AG09319 (cell line): ENCODE data around the gene UNC5A.

Experiments used
- DNase-seq: peaks from one replicate; pipeline ENCODE4 v3.0.0-alpha.2; 2010; ENCODE audit warnings: low read depth; ENCODE audit errors: extremely low read depth
- TF ChIP-seq, protein P1 (sequence below): IDR thresholded peaks from 2 replicates; pipeline ENCODE4 v1.5.1; 2011; ENCODE audit warnings: low read depth, mild to moderate bottlenecking, inconsistent platforms, low read length, moderate library complexity

Gene UNC5A

DNA sequence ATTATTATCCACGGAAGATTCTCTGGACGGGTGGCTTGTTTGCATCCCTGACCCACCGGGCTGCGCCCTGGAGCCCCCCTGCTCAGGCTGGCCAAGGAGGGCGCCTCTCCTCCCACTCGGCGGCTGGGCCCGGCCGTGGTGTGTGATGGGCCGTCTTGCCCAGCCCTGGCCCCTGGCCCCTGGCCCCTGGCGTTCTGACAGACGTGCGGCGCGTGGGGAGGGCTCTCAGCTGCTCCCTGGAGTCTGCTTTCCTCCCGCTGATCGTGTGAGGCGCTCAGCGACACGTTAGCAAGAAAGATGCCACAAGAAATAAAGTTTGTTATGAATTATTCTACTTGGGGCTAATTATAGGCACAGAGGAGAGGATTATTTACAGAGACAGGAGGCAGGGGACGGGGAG is 33.3 kb downstream of the UNC5A start:
- DNase-seq = no peak
- TF ChIP-seq, protein P1, sequence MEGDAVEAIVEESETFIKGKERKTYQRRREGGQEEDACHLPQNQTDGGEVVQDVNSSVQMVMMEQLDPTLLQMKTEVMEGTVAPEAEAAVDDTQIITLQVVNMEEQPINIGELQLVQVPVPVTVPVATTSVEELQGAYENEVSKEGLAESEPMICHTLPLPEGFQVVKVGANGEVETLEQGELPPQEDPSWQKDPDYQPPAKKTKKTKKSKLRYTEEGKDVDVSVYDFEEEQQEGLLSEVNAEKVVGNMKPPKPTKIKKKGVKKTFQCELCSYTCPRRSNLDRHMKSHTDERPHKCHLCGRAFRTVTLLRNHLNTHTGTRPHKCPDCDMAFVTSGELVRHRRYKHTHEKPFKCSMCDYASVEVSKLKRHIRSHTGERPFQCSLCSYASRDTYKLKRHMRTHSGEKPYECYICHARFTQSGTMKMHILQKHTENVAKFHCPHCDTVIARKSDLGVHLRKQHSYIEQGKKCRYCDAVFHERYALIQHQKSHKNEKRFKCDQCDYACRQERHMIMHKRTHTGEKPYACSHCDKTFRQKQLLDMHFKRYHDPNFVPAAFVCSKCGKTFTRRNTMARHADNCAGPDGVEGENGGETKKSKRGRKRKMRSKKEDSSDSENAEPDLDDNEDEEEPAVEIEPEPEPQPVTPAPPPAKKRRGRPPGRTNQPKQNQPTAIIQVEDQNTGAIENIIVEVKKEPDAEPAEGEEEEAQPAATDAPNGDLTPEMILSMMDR = no peak

DNA sequence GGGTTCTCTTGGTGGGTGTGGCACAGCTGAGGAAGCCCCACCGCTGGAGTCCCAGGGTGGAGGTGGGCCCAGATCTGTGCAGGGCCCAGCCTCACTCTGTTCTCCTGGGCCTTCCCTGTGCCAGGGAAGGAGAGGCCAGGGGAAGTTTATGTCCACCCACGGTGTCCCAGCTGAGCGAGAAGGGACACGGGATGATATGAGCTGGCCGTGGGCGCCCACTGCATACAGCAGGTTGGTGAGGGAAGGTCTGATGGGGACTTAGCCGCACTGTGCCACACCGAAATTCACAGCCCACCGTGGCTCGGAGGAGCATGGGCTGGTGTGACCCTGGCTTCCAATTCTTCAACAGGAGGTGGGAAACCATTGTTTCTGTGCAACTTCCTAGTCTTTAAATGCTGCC is 33.9 kb downstream of the UNC5A start:
- DNase-seq = no peak
- TF ChIP-seq, protein P1 = no peak

DNA sequence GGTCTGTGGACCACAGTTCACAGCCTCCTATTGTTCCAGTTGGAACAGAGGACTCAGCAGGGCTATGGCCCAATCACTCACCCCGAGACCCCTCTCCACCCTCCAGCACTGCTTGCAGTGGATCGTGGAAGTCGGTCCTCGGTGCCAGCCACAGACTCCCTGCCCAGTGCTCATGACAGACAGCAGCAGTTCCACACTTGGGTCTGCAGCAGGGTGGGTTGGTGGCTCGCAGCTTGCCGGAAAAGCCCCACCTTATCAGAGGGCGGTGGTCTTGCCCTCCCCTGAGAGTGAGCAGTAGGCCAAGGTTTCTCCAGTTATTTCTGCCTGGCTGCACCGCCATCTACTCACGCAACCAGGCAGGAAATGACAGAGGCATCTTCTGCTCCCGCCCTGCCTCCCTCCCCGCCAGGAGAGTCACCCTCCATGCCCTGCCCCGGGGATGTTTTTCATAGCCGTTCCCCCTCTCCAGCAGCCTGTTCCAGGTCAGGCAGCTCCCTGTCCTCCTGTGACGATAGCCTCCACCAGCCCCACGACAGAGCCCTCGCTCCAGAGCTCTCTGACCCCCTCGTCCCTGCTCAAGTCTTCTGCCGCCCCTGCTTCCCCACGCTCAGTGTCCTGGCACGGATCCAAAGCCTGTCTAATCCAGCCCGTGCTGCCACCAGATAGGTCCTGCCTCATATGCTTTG is 34.5 kb downstream of the UNC5A start:
- no peak for DNase-seq

DNA sequence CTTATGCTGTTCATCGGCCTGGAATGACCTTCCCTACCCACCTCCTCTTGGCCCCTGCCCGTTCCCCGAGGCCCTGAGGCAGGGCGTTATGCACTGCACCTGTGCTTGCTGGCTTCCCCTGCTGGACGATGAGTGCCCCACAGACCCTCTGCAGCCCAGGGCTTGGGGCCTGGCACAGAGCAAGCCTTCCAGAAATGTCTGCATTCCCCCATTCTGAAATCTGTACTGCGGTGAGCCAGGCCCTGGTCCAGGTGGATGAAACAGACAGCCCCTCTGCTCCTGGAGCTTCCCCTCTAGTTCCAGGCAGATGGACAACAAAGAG is 35.0 kb downstream of the UNC5A start:
- no peak for DNase-seq
- TF ChIP-seq, protein P1 = no peak

More for the DNA sequence above, 34.5 kb downstream of the UNC5A start:
- TF ChIP-seq, protein P1 = no peak

DNA sequence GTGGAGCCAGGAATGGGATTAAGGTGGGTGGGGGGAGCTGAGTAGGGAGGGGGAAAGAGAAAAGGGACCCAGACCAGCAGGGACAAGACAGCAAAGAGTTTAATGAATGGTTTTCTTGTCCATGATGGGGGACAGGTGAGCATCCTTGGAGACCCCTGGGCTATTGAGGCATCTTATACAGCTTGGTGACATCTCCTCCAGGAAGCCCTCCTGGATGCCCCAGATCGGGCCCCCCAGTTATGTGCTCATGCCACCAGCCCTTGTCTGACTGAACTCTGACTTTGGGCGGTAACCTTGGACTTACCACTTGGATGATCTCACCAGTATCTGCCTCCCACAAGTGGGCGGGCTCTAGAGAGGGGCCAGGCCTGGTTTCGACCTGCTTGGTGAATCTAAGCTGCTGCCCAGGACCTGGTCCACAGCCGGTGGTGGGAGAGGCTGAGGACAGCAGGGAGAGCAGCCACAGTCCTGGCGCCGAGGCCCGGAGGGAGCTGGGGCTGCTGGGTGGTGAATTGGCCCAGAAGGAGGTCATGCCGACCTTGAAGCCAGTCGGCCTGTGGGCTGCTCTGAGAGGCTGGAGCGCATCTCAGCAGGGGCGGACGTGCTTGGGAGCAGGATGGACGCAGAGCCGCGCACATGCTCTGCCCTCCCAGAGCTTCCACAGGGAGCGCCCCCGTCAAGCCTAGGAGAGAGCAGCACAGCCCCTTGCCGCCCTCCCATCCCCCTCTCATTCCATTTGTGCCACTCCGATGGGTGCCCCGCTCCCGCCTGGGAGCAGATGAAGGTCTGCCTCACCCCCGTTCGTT is 36.2 kb downstream of the UNC5A start:
- TF ChIP-seq, protein P1 = no peak
- no peak for DNase-seq

DNA sequence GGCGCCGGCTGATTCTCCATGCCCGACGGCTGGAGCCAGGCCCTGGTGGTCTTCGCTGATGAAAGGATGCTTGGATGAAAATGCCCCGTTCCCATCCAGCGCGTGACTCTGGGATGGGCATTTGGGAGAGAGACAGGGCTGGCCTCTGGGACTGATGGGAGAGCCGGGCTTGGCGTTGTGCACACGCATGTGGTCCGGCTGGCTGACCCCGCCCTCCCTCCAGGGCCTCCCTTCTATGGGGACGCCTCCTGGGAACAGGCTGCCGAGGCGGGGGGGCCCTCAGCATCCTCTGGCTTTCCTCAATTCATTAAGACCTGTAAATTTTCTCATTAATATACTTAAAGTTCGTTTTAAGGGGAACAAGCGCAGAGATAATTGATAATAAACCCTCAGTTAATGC is 36.8 kb downstream of the UNC5A start:
- no peak for DNase-seq
- TF ChIP-seq, protein P1 = no peak

DNA sequence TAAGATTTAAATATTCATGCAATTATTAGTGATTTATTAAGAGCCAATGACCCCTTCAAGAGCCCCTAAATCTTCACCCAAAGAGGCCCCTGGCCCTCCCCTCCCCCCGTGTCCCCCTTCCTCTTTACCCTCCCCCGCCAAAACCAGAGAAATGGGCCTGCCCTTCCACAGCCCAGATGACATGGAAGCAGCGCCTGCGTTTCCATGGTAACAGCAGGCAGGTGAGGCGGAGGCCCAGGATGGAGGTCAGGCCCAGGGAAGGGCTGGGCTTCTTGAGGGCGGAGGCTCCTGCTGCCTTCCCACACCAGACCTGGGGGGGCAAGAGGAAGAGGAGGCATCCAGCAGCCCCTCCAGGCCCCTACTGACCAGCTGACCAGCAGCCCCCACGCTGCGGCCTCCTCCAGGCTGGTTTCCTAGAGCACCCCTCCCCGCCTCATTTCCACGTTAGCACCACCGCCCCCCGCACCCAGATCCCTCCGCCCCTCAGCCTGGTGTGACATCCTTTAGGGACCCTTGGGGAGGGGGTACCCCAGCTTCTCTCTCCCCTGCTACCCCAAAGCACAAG is 37.4 kb downstream of the UNC5A start:
- TF ChIP-seq, protein P1 = no peak
- no peak for DNase-seq
